ENCODE results near the gene PIAS4. TPM values are rescaled to one million over a fixed set of nuclear protein-coding genes. Genes with fewer than 3 reads are reported as not detected.
A peak's percentile ranks its signal among the peaks of the same experiment; 100 is the strongest.

PIAS4 gene
- total and polyA plus RNA-seq, 9 of the 15 experiments (the other 6 are each of a cell fraction or from before 2014, with no cell fraction given) = 0.27 to 34.9 (median 14.4) TPM

GRCh38 chr19:3981736-3982681 is 25.5 kb upstream of the PIAS4 start:
- Histone ChIP-seq H3K4me3 (no peak overlapping the region), H3K9me1 (ENCODE audit: control insufficient read depth, insufficient read depth, low read length) (peaks cover 25% of the 10 kb centered on the region), H3K27me3 (ENCODE audit: control insufficient read depth in 2 of 2, insufficient read depth in 2 of 2, low read length in 2 of 2) (no peaks in the 10 kb centered on the region), H3K4me2 (ENCODE audit: insufficient read depth, low read length) (0 out of 2 replicates have a peak overlapping the region, but pooled peaks have one; percentile 100), H3K9ac (ENCODE audit: insufficient read depth in 1 of 2, low read depth in 2 of 2, low read length in 2 of 2) (peak overlapping the region in 1 of 2 experiments; percentile 97; a peak in 2 of 4 replicates), H3K9me3 (replicated peaks; ENCODE audit: control insufficient read depth, insufficient read depth, low read depth, low read length) (no peaks in the 10 kb centered on the region), H3K27ac (ENCODE audit: extremely low read depth, low read depth, low read length) (peak overlapping the region; percentile 24; the same call in 1 of the 3 replicates), H3K4me1 (replicated peaks in 1 of 2; ENCODE audit: control insufficient read depth in 2 of 2, insufficient read depth in 2 of 2, low read length in 2 of 2) (peaks cover 21 to 70% of the 10 kb centered on the region in 2 experiments; a peak in 4 of 5 replicates), H3K79me2 (ENCODE audit: control insufficient read depth, insufficient read depth, low read length) (peaks cover 79% of the 10 kb centered on the region), H3K36me3 (ENCODE audit: control insufficient read depth, insufficient read depth, low read length) (peaks cover 81% of the 10 kb centered on the region), H2AFZ (ENCODE audit: low read depth, low read length) (no peak overlapping the region), H4K20me1 (replicated peaks; ENCODE audit: control insufficient read depth, insufficient read depth, low read length) (peaks cover 77% of the 10 kb centered on the region)
- ChIA-PET POLR2A (interaction anchor here (0.6 to 9.7 kb wide), 4 partner anchors 12 to 65 kb away, joined by 3 to 215 read pairs (median 4); partner anchors contain the start of gene DAPK3), CTCF (ENCODE audit: low intra/inter-chr PET ratio) (no interaction called here)
- in situ Hi-C loops (cut with MboI) = loop anchor here (5.0 kb wide), 1 partner anchor 220 kb away; no protein-coding TSS in a partner anchor
- intact Hi-C loops (cut with micrococcal nuclease) = no loop called here
- 95% methylated on average over 23 of the region's 39 CpGs for WGBS (ENCODE audit: insufficient coverage, low coverage, missing lambda C conversion rate)
- DNase-seq (ENCODE audit: extremely low read depth in 1 of 4, low spot score in 3 of 4) = peak in 1 of 4 experiments; percentile 7
- ATAC-seq = no peak
- no peak for FAIRE-seq
- no TSS peak for BruUV-seq (replicated peaks)
- TF ChIP-seq HNRNPL (IDR thresholded peaks at IDR 0.05; ENCODE audit: low read depth, low read length) = 0 out of 2 replicates have a peak, but pooled peaks have one; percentile 19
- peak; percentile 77; the same call in 1 of the 2 replicates for TF ChIP-seq FOXK1 (CRISPR knock-in tag; IDR thresholded peaks at IDR 0.05; ENCODE audit: borderline replicate concordance)
- 0 out of 4 replicates have a peak, but pooled peaks of 1 of the 2 experiments have one; percentile 11 for TF ChIP-seq SIX5 (IDR thresholded peaks at IDR 0.05; ENCODE audit: borderline replicate concordance in 1 of 2, insufficient read depth in 1 of 2, low read depth in 1 of 2, low read length in 2 of 2)
- no peak for TF ChIP-seq GTF3C2 (IDR thresholded peaks at IDR 0.05; ENCODE audit: borderline replicate concordance, extremely low read depth, insufficient read length)
- TF ChIP-seq PML (IDR thresholded peaks at IDR 0.05; ENCODE audit: low read length) = 0 out of 2 replicates have a peak, but pooled peaks have one; percentile 10
- TF ChIP-seq FOXP4 (CRISPR knock-in tag; IDR thresholded peaks at IDR 0.05; ENCODE audit: borderline replicate concordance) = peak; percentile 32; the same call in 1 of the 2 replicates
- TF ChIP-seq ZNF449 (CRISPR knock-in tag; IDR thresholded peaks at IDR 0.05) = no peak
- 0 out of 2 replicates have a peak, but pooled peaks have one; percentile 64 for TF ChIP-seq TAF15 (IDR thresholded peaks at IDR 0.05; ENCODE audit: low read depth, low read length)
- TF ChIP-seq POLR2G (IDR thresholded peaks at IDR 0.05; ENCODE audit: low read depth, low read length) = peak; percentile 68; the same call in 1 of the 2 replicates
- peak; percentile 16; the same call in 1 of the 2 replicates for TF ChIP-seq SRSF1 (IDR thresholded peaks at IDR 0.05; ENCODE audit: low read depth, low read length)
